Ovary (tissue), 9 donors: ENCODE measurements around the gene CCT6A. TPM values are rescaled to one million over a fixed set of nuclear protein-coding genes. Genes with fewer than 3 reads are reported as not detected.
A peak's percentile ranks its signal among the peaks of the same experiment; 100 is the strongest.
"Not testable (repeated sequence)": the region's sequence is repeated elsewhere in the genome, so short reads cannot be mapped to it uniquely, and the experiment has no call there.

ENCODE experiments used
- DNase-seq, 5 donors: peaks; one replicate each; pipeline ENCODE4 v3.0.0-alpha.2; 2019 to 2020
- H3K27ac ChIP-seq, 2 donors: fragments of 200-600 bp; one replicate each; pipeline versions ENCODE4 v1.5.1 to v1.8.0; 2019 to 2022
- H3K27me3 ChIP-seq: fragments of 200-600 bp; one replicate; pipeline ENCODE4 v1.8.0; 2022
- H3K36me3 ChIP-seq: fragments of 200-600 bp; sonication (generic); one replicate; pipeline ENCODE4 v1.5.1; 2019
- H3K4me1 ChIP-seq: one replicate; pipeline ENCODE4 v1.8.1; 2013; ENCODE audit warnings: mild to moderate bottlenecking, moderate library complexity; ENCODE audit not compliant: insufficient read depth
- H3K4me3 ChIP-seq: fragments of 200-600 bp; sonication (generic); one replicate; pipeline ENCODE4 v1.5.1; 2017
- H3K9me3 ChIP-seq, 2 donors: fragments of 200-600 bp in 1 of 2; sonication (generic) in 1 of 2; one replicate each; pipeline versions ENCODE4 v1.5.1 to v1.8.1; 2013 to 2019; ENCODE audit warnings: mild to moderate bottlenecking in 1 of 2, moderate library complexity in 1 of 2
- EP300 ChIP-seq: sonication (generic); formaldehyde crosslinking; IDR thresholded peaks from one replicate; pipeline ENCODE4 v1.6.1; 2017; ENCODE audit warnings: antibody characterized with exemption
- POLR2A ChIP-seq: fragments of 450-650 bp; IDR thresholded peaks from one replicate; pipeline ENCODE4 v1.6.1; 2017; ENCODE audit warnings: antibody characterized with exemption, mild to moderate bottlenecking, moderate library complexity
- WGBS, 3 donors: extraction: QIAGEN DNeasy Blood & Tissue Kit in 1 of 3; methylation state at CpG; one replicate each; pipeline versions ENCODE4 v1.1.5 to v1.1.7; 2013 to 2017; 5-methylcytosine and 5-hydroxymethylcytosine counted together
- intact Hi-C, 4 donors: fragments of 100-400 bp; cut with DNase I; formaldehyde crosslinking; loops; one replicate each; pipeline versions ENCODE4 v1.11.0 to v1.15.1; 2022 to 2023
- polyA plus RNA-seq, 2 donors: library from polyadenylated mRNA; stranded (reverse); fragments of 200-250 nt in 1 of 2; fragments of 350-450 nt in 1 of 2; fragmentation: Illumina TruSeq in 1 of 2; extraction: RNeasy Lipid Tissue Mini Kit (QIAGEN cat#74804) in 1 of 2; gene quantifications; one replicate each; pipeline ENCODE4 v1.2.3, GENCODE V29; 2013 to 2014
- total RNA-seq, 7 donors: library from RNA; depleted of rRNA in 2 of 7; stranded (reverse); fragments of >200 nt in 2 of 7; fragmentation: NEBNext Ultra II Directional in 3 of 7; extraction: Animal tissue kit (Norgen Biotek cat#: 25700) in 3 of 7; gene quantifications; one replicate each; pipeline versions ENCODE4 v1.1.0 to v1.2.4, GENCODE V29; 2016 to 2023
- TF ChIP-seq, protein P1 (sequence below), 3 donors: fragments of 450-650 bp in 2 of 3; fragments of 200-600 bp in 1 of 3; IDR thresholded peaks; one replicate each; pipeline versions ENCODE4 v1.5.1 to v1.8.0; 2016 to 2022; ENCODE audit warnings: antibody characterized with exemption in 3 of 3, mild to moderate bottlenecking in 1 of 3
- donor health status: DM: no; HTN: no; CAD: no; lungs with moderate emphysema.
- donor health status: DM: no; HTN: no; CAD: no.
- donor health status: Bipolar disorder and iron deficiency.
- donor health status: DM: yes; HTN: yes; CAD: no.
- donor health status: DM: no; HTN: no; CAD: no.
- donor health status: DM: yes; HTN: yes; CAD: no.

Gene CCT6A
- total and polyA plus RNA-seq, 9 donors = 50.2 to 112 (median 78.3) TPM

GRCh38 chr7:56083150-56083785, 31.7 kb downstream of the CCT6A start:
- no peak overlapping the region for H3K27ac ChIP-seq
- WGBS, 3 donors = 34 to 42% (median 35%) methylated on average over 13 of the region's 13 CpGs
- TF ChIP-seq, protein P1, sequence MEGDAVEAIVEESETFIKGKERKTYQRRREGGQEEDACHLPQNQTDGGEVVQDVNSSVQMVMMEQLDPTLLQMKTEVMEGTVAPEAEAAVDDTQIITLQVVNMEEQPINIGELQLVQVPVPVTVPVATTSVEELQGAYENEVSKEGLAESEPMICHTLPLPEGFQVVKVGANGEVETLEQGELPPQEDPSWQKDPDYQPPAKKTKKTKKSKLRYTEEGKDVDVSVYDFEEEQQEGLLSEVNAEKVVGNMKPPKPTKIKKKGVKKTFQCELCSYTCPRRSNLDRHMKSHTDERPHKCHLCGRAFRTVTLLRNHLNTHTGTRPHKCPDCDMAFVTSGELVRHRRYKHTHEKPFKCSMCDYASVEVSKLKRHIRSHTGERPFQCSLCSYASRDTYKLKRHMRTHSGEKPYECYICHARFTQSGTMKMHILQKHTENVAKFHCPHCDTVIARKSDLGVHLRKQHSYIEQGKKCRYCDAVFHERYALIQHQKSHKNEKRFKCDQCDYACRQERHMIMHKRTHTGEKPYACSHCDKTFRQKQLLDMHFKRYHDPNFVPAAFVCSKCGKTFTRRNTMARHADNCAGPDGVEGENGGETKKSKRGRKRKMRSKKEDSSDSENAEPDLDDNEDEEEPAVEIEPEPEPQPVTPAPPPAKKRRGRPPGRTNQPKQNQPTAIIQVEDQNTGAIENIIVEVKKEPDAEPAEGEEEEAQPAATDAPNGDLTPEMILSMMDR (IDR thresholded peaks at IDR 0.05) = no peak
- no peak for TF ChIP-seq POLR2A
- TF ChIP-seq EP300 = no peak
- intact Hi-C loops = no loop called here
- H3K27me3 ChIP-seq = no peaks in the 10 kb centered on the region
- H3K9me3 ChIP-seq = no peaks in the 10 kb centered on the region
- no peak overlapping the region for H3K4me3 ChIP-seq
- H3K4me1 ChIP-seq = peaks cover 6% of the 10 kb centered on the region
- no peaks in the 10 kb centered on the region for H3K36me3 ChIP-seq
- peak; percentile 65 to 81 (median 76) for DNase-seq

DNA sequence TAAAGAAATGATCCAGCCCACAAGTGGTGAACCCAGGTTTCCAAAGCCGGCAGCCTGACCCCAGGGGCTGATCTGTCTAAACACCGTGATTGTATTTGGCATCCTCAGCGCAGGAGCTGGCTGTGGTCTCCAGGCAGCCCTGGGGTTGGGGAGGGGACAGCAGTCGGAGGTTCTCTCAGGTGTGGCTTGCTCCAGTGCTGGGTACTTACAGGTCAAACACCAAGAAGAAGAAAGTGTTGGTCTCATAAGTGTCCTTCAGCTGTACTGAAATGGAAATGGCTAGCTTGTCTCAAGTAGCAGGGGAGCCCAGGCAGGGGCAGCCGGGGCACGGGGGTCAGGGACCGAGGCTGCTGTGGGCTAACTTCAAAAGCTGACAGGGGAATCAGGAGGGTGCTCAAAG, 35.2 kb downstream of the CCT6A start:
- TF ChIP-seq, protein P1 (IDR thresholded peaks at IDR 0.05) = no peak
- no peak for TF ChIP-seq EP300
- TF ChIP-seq POLR2A = no peak
- H3K4me3 ChIP-seq = no peak overlapping the region
- 92 to 96% (median 95%) methylated on average over 7 of the region's 7 CpGs for WGBS, 3 donors
- H3K4me1 ChIP-seq = peaks cover 4% of the 10 kb centered on the region
- H3K36me3 ChIP-seq = no peaks in the 10 kb centered on the region
- no peak for DNase-seq
- H3K27me3 ChIP-seq = no peaks in the 10 kb centered on the region
- intact Hi-C loops = no loop called here
- H3K27ac ChIP-seq = no peak overlapping the region
- H3K9me3 ChIP-seq = no peaks in the 10 kb centered on the region

DNA sequence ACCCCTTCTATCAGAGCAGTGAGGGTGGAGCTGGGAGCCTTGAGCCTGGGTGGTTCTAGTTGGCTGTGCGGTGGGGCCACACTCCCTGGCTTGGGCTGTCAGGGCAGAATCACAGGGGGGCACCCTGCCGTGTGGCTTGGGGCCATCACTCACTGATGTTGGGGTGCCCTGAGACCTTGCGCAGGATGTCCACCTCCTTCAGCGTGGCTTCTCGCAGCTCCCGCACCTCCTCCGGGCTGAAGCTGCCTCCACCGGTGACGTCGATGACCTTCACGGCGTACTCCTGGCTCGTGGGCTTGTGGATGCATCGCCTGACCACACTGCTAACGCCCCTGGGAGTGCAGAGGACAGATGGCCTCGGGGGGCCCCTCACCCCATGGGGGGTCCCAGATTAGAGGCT, 35.9 kb downstream of the CCT6A start:
- WGBS, 3 donors = 86 to 87% (median 86%) methylated on average over 15 to 16 of the region's 16 CpGs
- Histone ChIP-seq H3K4me1 (peaks cover 7% of the 10 kb centered on the region), H3K27me3 (no peaks in the 10 kb centered on the region), H3K9me3 (no peaks in the 10 kb centered on the region), H3K27ac (no peak overlapping the region), H3K36me3 (no peaks in the 10 kb centered on the region), H3K4me3 (no peak overlapping the region)
- intact Hi-C loops = no loop called here
- TF ChIP-seq EP300 = no peak
- TF ChIP-seq POLR2A = no peak
- TF ChIP-seq, protein P1 (IDR thresholded peaks at IDR 0.05) = no peak
- DNase-seq = no peak

DNA sequence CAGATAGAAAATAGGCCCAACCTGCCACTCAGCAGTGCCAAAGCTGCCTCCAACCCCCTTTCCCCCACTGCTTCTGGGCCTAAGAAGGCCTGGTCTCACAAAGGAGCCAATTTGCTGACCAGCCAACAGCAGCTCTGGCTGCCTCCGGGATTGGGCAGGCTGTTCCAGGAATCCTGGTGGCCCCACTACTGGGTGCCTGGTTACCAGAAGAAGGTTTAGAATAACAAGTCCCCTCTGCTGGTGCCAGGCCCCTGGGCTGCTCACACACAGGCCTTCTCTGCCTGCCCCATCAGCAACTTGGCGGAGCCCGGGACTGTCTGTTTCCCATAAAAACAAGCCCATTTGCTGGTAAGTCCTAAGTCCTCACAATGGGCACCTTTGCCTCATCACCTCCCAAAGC, 40.0 kb downstream of the CCT6A start:
- WGBS, 3 donors = 79 to 82% (median 79%) methylated on average over 3 of the region's 3 CpGs
- peak in 1 of 5 donors; percentile 24 for DNase-seq
- Histone ChIP-seq H3K4me3 (no peak overlapping the region), H3K27ac (no peak overlapping the region), H3K36me3 (no peaks in the 10 kb centered on the region), H3K9me3 (no peaks in the 10 kb centered on the region), H3K4me1 (peaks cover 8% of the 10 kb centered on the region), H3K27me3 (no peaks in the 10 kb centered on the region)
- intact Hi-C loops = no loop called here
- TF ChIP-seq POLR2A (no peak), EP300 (no peak)
- TF ChIP-seq, protein P1 (IDR thresholded peaks at IDR 0.05) = no peak

- H3K4me3 ChIP-seq, DNase-seq, H3K36me3 ChIP-seq, intact Hi-C loops, H3K9me3 ChIP-seq, H3K4me1 ChIP-seq, H3K27me3 ChIP-seq: not testable (repeated sequence)
- H3K27ac ChIP-seq = peak overlapping the region in 1 of 2 donors; percentile 26
- WGBS, 3 donors = 16 to 25% (median 18%) methylated on average over 6 of the region's 6 CpGs
These were observed 40.8 kb downstream of the CCT6A start for GRCh38 chr7:56092388-56092787.
